EL (cell line): ENCODE measurements around the gene DUOXA1.

Experiments used
- DNase-seq: peaks from one replicate; pipeline ENCODE4 v3.0.0-alpha.2; 2016

The DUOXA1 gene

GRCh38 chr15:45130291-45131000, 767 bp upstream of the DUOXA1 start:
- DNase-seq: no peak

- DNase-seq: no peak
Observed at GRCh38 chr15:45128971-45129639, 574 bp downstream of the DUOXA1 start.

GRCh38 chr15:45126535-45127158, 3.0 kb downstream of the DUOXA1 start:
- peak; percentile 36 for DNase-seq

- no peak for DNase-seq
Observed at GRCh38 chr15:45123397-45123796, 6.3 kb downstream of the DUOXA1 start.

- DNase-seq: no peak
Observed at GRCh38 chr15:45122719-45123118, 7.0 kb downstream of the DUOXA1 start.

GRCh38 chr15:45121706-45122417, 7.8 kb downstream of the DUOXA1 start:
- DNase-seq: peak; percentile 85

- no peak for DNase-seq
Observed at GRCh38 chr15:45121020-45121419, 8.7 kb downstream of the DUOXA1 start.

- DNase-seq: no peak
Observed at GRCh38 chr15:45120081-45120972, 9.4 kb downstream of the DUOXA1 start.

- DNase-seq: no peak
Observed at GRCh38 chr15:45118996-45119395, 10.7 kb downstream of the DUOXA1 start.

- peak; percentile 88 for DNase-seq
Observed at GRCh38 chr15:45118131-45118588, 11.5 kb downstream of the DUOXA1 start.

GRCh38 chr15:45117308-45118130, 12.2 kb downstream of the DUOXA1 start:
- no peak for DNase-seq

- DNase-seq: no peak
Observed at GRCh38 chr15:45116482-45117307, 13.0 kb downstream of the DUOXA1 start.

GRCh38 chr15:45116006-45116481, 13.6 kb downstream of the DUOXA1 start:
- no peak for DNase-seq

- DNase-seq: no peak
Observed at GRCh38 chr15:45115312-45115820, 14.3 kb downstream of the DUOXA1 start.

GRCh38 chr15:45114751-45115085, 15.0 kb downstream of the DUOXA1 start:
- DNase-seq: no peak

GRCh38 chr15:45114076-45114750, 15.5 kb downstream of the DUOXA1 start, which contains the start of the genes DUOX2 and DUOXA2:
Gene DUOX2, minus strand, starts transcription at chr15:45114172. Its CDS starts 761 bp downstream, at chr15:45113411.
Gene DUOXA2, plus strand, starts transcription at chr15:45114326. Its CDS starts 280 bp downstream, at chr15:45114606.
- no peak for DNase-seq

GRCh38 chr15:45113380-45113990, 16.2 kb downstream of the DUOXA1 start:
- DNase-seq: no peak

GRCh38 chr15:45112591-45113379, 16.9 kb downstream of the DUOXA1 start:
- DNase-seq: no peak
